ENCODE data around the gene CHST9.

- TF ChIP-seq POLR2AphosphoS5 (IDR thresholded peaks at IDR 0.05; ENCODE audit: low read depth) (no peak), CTCF (conservative IDR thresholded peaks at IDR 0.05; ENCODE audit: low read depth in 2 of 2) (no peak)
Observed at GRCh38 chr18:26965206-26965605, 219.9 kb downstream of the CHST9 start.
